ENCODE results near the gene EPB41L4A.
A peak's percentile ranks its signal among the peaks of the same experiment; 100 is the strongest.

The EPB41L4A gene

GRCh38 chr5:112385566-112385965, 33.5 kb downstream of the EPB41L4A start:
- no peak for TF ChIP-seq CTCF (IDR thresholded peaks at IDR 0.05; ENCODE audit: insufficient read depth, low read depth, low read length, missing control alignments)
- peak; percentile 18 for DNase-seq (ENCODE audit: low read depth)
- H3K4me3 ChIP-seq (ENCODE audit: low read depth, low read length), result no peak overlapping the region

- no peak overlapping the region for H3K4me3 ChIP-seq (ENCODE audit: low read depth, low read length)
- no peak for TF ChIP-seq CTCF (IDR thresholded peaks at IDR 0.05; ENCODE audit: insufficient read depth, low read depth, low read length, missing control alignments)
- DNase-seq (ENCODE audit: low read depth), result no peak
Observed at GRCh38 chr5:112384523-112384922, 34.6 kb downstream of the EPB41L4A start.

GRCh38 chr5:112382886-112383285, 36.2 kb downstream of the EPB41L4A start:
- no peak overlapping the region for H3K4me3 ChIP-seq (ENCODE audit: low read depth, low read length)
- no peak for TF ChIP-seq CTCF (IDR thresholded peaks at IDR 0.05; ENCODE audit: insufficient read depth, low read depth, low read length, missing control alignments)
- no peak for DNase-seq (ENCODE audit: low read depth)

- no peak overlapping the region for H3K4me3 ChIP-seq (ENCODE audit: low read depth, low read length)
Observed at GRCh38 chr5:112381521-112381920, 37.6 kb downstream of the EPB41L4A start.

GRCh38 chr5:112379542-112380325, 39.3 kb downstream of the EPB41L4A start:
- no peak overlapping the region for H3K4me3 ChIP-seq (ENCODE audit: low read depth, low read length)
- no peak for TF ChIP-seq CTCF (IDR thresholded peaks at IDR 0.05; ENCODE audit: insufficient read depth, low read depth, low read length, missing control alignments)

More at GRCh38 chr5:112381521-112381920, 37.6 kb downstream of the EPB41L4A start:
- no peak for DNase-seq (ENCODE audit: low read depth)
- no peak for TF ChIP-seq CTCF (IDR thresholded peaks at IDR 0.05; ENCODE audit: insufficient read depth, low read depth, low read length, missing control alignments)

GRCh38 chr5:112374818-112375217, 44.3 kb downstream of the EPB41L4A start:
- no peak overlapping the region for H3K4me3 ChIP-seq (ENCODE audit: low read depth, low read length)
- no peak for DNase-seq (ENCODE audit: low read depth)
- no peak for TF ChIP-seq CTCF (IDR thresholded peaks at IDR 0.05; ENCODE audit: insufficient read depth, low read depth, low read length, missing control alignments)

More at GRCh38 chr5:112379542-112380325, 39.3 kb downstream of the EPB41L4A start:
- DNase-seq (ENCODE audit: low read depth), result no peak

GRCh38 chr5:112374356-112374755, 44.7 kb downstream of the EPB41L4A start:
- no peak overlapping the region for H3K4me3 ChIP-seq (ENCODE audit: low read depth, low read length)
- no peak for TF ChIP-seq CTCF (IDR thresholded peaks at IDR 0.05; ENCODE audit: insufficient read depth, low read depth, low read length, missing control alignments)
- DNase-seq (ENCODE audit: low read depth), result no peak

Measured in GM12865 (cell line).